HL-60/S4 treated with retinoic acid at 250 ng/mL for 4 days and 3 days (cell line): ENCODE data around the gene VIPR1.

Source experiments
- in situ Hi-C: fragments of 300-500 bp; cut with MboI; formaldehyde crosslinking; loops from 2 replicates; pipeline ENCODE4 v1.7.0; 2022; ENCODE audit warnings: low sequenced_read_pairs

Gene VIPR1

GRCh38 chr3:42493126-42493797 lies 9.2 kb upstream of the VIPR1 start:
- in situ Hi-C loops, result no loop called here

- in situ Hi-C loops, result no loop called here
Observed at GRCh38 chr3:42493798-42494151, 8.7 kb upstream of the VIPR1 start.

GRCh38 chr3:42495393-42495792 lies 7.0 kb upstream of the VIPR1 start:
- in situ Hi-C loops, result no loop called here

DNA sequence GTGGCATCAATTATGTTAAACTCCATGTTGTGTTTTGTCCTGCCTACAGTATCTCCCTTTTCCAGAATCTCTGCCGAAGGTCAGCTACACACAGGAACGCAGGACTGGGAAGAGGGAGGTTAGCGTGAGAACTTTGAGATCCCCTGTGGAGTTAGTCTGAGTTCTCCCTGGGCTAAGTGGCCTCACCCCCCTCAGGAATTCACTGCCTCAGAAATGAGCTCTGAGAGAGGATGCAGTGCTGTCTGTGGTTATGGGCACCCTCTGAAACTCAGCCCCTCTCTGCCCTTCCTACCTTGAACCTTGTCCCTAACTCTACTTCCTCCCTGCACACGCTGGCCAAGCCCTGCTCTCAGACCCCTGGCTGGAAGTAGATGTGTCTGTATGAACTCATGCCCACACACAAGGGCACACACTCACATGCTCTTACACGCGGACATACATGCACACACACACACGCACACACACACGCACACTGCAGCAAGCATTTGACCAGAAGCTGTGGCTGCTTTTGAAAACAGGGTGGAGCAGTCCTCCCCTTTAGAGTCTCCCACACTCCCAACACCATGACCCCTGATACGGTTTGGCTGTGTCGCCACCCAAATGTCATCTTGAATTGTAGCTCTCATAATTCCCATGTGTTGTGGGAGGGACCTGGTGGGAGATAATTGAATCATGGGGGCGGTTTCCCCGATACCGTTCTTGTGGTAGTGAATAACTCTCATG lies 5.3 kb upstream of the VIPR1 start:
- in situ Hi-C loops, result no loop called here

- in situ Hi-C loops, result no loop called here
Observed at GRCh38 chr3:42498034-42498433, 4.4 kb upstream of the VIPR1 start.

DNA sequence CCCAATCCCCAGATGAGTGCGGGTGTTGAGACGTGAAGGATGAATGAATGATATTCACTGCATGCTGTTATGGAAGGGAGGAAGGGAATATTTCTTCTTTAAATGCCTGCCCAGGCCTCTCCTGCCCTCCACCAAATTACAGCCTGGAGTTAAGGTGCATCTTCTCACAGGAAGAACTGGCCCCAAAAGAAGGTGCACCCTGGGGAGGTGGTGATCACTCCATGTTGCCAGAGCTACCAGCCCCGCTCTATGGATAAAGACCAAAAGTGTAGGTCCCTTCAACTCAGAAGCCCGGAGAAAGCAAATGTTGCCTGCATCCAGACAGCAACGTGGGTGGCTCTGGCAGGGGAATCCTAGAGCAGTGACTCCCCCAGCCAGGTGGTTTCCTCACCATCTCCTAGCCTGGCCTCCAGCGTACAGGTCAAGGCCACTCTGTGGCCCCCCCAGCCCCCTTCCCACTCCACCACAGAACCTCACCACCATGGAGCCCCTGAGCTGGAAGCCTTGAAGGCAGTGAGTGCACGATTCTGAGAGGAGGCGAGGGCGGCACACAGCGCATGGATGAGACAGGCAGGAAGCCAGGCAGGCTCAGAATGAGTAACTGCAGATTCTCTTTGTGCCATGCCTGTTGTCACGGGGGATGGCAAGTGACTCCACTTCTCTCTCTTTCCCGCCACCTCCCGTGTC lies 3.5 kb upstream of the VIPR1 start:
- in situ Hi-C loops, result no loop called here

DNA sequence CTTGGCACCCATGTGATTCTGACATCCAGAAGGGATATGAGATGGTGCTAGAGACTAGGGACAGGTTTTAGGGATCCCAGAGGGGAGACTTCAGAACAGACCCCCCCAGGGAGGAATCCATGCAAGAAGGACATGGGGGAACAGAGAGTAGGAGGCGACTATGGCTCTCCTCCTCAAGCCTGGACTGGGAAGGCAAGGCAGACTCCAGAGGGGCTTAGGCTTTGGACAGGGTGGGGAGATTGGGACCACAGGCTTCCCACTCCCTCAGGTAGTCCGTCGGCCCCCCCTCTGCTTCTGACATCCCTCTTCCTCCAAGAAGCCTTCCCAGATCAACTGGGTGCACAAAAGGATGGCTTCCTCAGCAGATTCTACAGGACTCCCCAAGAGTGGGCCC lies 3.0 kb upstream of the VIPR1 start:
- in situ Hi-C loops, result no loop called here

DNA sequence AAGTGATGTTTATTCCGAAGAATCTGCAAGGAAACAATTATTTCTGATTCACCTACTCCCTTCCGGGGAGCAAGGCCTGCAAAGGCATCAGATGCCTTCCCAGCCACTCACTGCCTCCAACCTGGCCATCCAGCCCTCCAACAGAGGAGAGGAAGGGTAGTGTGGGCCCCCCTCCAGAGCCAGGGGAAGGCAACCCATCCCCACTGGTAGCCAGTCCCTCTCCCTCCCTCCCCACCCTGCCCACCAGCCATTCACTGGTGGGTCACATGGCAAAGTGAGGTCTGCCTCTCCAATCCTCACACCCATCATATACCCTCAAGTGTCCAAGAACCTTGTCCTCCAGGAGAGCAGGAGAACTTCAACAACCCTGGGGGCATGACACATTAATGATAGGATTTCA lies 2.4 kb upstream of the VIPR1 start:
- in situ Hi-C loops, result no loop called here

DNA sequence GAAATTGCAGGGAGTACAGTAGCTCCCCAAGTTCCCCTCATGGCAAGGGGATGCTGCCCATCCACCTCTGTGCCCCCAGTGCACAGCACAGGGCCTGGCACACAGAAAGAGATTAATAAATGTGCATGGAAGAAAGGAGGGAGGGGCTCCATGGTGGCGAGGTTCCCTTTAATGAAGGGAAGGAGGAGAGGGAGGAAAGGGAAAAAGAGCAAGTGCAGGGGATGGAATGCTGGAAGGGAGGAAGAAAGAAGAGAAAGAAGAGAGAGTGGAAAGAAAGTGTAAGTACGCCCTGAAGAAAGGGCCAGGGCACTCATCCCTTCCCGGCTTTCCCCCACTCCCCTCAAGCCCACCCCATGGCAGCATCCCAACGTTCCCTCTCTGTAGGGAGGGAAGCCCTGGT lies 1.5 kb upstream of the VIPR1 start:
- in situ Hi-C loops, result no loop called here

DNA sequence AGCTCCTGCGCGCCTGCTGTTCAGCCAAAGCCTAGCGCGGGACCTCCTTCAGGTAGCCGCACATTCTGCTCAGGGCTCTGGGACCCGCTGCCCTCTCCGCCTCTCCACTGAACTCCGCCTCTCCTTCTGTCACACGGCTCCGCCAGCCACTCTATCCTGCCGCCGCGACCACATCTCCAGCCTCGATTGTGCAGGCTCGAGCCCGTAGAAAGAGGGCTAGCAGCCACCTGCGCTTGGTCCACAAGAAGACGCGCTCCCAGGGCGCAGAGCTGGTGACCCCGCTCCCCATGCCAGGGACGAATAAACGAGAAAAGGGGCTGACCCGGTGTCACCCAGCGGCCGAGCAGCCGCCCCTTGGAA lies 1.1 kb upstream of the VIPR1 start:
- in situ Hi-C loops, result no loop called here

DNA sequence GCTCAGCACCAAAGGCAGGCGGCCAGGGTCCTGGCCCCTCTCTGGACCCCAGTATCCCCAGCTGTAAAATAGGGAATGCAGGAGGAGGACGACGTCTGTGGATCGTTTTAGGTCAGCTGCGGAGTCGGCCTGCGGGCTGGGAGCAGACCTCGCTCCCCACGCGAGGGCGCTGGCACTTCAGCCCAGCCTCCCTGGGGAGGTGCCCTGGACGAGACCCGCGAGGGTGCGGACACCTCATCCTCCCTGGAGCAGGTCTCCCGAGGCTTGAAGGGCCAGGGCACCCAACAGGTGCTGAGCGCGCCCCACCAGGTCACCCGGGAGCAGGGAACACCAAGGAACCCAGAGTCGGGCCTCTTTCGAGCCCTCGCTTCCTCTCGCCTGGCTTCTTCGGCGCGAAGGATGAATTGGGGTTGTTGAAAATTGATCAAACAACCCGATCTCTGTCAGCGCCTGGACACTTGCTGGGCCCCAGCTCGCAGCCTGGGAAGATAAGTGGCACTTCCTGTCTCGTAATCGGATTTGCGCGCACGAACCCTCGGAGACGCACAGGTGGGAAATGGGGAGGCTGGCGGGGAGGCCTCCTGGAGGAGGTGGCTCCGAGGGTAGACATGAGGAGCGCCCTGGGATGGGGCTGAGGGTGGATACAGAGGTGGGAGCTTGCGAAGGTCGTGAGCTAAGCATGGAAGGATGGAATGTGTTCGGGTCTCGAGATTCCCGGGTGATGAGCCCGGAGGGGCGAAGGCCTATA lies 588 bp upstream of the VIPR1 start:
- in situ Hi-C loops, result no loop called here

DNA sequence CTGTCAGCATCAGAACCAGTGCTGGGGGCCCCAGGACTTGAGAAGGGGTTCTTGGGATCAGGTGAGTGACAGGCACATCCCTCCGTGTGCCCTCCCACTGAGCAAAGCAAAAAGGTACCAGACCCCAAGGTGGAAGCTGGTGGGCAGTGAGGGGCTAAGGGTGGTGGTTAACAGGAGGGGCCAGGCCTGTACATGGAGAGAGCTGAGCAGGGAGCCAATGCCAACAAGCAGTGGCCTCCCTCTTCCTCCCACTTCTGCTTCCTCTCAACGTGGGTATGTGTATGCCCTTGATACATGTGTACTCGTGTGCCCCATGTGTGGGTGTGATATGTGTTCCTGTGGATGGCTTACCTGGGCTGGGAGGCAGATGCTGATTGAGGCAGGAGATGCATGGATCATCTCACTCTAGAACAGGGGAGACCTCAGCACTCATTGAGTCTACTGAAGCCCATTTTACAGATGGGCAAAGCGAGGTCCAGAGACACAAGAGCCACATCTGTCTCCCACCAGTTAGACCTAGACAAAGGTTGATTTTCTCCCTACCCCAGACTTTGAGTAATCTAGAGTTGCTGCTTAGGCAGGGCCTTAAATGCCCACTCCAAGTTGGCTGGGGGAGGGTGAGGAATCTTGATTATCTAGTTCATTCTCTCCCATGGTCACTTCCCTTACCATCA lies 945 bp downstream of the VIPR1 start:
- in situ Hi-C loops, result no loop called here

DNA sequence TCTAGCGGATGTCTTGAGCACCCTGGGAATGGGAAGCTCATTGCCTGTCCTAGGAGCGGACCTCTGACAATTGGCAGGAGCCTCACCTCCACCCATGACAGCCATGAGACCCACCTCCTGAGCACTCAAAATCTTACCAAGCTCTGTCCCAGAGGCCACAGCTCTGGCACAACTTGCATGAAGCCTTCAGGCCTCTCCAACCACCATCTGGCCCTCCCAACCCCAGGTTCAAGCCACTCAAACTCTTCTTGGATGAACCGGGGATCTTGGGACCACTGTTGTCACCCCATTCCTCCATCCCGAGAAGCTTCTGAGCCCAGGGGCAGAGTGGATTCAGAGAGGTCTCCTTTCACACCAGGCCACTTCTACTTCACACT lies 1.5 kb downstream of the VIPR1 start:
- in situ Hi-C loops, result no loop called here

DNA sequence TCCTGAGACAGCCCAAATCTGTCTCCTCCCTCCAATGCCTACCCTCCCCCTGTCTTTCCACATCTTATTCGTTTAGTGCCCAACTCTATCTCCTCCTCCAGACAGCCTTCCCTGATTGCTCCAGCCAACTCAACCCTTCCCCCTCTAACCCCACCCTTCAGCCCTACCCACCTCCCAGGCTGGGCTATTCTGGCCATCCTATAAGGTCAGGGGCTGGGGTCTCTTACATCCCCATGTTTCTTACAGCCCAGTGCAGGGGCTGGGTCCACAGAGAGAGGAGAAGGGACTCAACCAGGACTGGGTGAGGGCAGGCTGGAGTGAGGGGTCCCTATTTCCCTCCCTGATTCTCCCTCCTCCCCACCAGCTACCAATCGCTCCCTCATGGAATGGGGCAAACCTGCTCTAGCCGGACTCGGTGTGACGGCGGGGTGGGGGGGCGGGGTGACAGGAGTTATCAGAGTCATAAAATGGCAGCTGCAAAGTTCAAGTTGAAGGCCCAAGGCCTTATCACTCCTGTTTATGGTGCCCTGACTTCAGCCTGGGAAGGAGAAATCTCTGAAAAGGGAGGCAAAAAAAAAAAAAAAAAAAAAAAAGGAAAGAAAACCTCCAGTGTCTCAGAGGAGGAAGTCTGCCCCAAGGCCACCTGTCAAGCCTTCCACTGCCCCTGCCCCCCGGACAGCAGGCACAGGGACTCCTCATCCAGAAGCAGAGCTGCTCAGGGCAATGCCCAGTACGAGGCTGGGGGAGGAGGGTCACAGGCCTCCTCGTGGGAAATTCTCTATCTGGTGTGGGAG lies 2.1 kb downstream of the VIPR1 start:
- in situ Hi-C loops, result no loop called here

GRCh38 chr3:42505128-42505848 lies 2.8 kb downstream of the VIPR1 start:
- in situ Hi-C loops, result no loop called here

DNA sequence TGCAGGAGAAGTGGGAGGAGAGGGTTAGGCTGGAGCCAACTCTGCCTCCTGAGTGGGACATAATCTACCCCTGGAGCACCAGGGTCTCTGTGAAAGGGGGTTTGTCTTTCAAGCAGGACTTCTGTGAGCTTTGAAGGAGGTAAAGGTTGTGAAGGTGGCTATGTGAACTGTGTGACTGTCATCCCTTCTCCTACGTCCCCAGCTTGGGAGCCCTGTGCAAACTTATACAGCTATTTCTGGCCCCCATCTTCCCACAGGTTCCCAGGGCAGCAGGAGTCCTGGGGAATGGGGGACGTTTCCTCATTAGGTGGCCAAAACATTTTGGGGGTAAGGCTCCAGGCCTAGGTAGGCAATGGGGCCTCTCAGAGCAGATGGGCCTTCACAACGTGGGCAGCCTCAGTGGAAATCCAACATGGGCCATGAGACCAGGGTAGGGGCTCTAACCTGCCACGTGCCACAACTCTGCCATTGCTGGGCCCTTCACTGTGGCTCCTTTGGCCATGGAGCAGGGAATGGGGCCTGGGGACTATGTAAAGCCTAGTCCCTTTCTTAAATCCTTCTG lies 3.5 kb downstream of the VIPR1 start:
- in situ Hi-C loops, result no loop called here

GRCh38 chr3:42507252-42507651 lies 4.8 kb downstream of the VIPR1 start:
- in situ Hi-C loops, result no loop called here

GRCh38 chr3:42507761-42508335 lies 5.4 kb downstream of the VIPR1 start:
- in situ Hi-C loops, result no loop called here

DNA sequence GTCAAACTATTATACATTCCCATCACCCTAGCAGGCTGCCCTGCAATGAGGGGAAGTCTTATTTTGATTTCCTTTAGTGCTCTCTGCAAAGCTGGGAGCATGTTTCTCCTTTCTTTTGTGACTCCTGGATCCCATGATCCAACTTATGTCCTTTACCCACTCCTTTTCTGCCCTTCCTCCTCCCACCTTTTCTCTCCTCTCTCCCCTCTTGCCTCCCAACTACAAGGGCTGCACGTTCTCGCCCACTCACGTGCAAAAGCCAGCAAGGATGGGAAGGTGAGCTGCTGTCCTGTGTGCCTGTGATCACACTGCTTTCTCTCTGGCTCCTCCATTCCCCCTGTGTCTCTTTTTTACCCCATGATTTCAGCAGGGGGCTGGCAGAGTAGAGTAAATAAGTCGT lies 6.1 kb downstream of the VIPR1 start:
- in situ Hi-C loops, result no loop called here
